Activated CD8-positive, alpha-beta T cell treated with anti-CD3 and anti-CD28 coated beads for 36 hours (primary cell): ENCODE measurements around the gene ITPR2. TPM values are rescaled to one million over a fixed set of nuclear protein-coding genes. Genes with fewer than 3 reads are reported as not detected.

ENCODE experiments used
- ATAC-seq: fragments of 200-7000 bp; cut with Tn5 transposase; one replicate; pipeline ENCODE4 v1.10.0; 2021; ENCODE audit warnings: mild to moderate bottlenecking, moderate library complexity
- CTCF ChIA-PET: fragments of 350-600 bp; sonication (Branson Sonifier 250); formaldehyde crosslinking; loops from one replicate; lab custom pipeline; 2021; ENCODE audit warnings: antibody characterized with exemption; lab: Charles Lee
- POLR2A ChIA-PET: fragments of 350-600 bp; sonication (Branson Sonifier 250); formaldehyde crosslinking; loops from one replicate; lab custom pipeline; 2021; ENCODE audit warnings: antibody characterized with exemption; lab: Charles Lee
- DNase-seq: peaks from one replicate; pipeline ENCODE4 v3.0.0-alpha.2; 2020
- H3K27ac Mint-ChIP-seq: one replicate; pipeline ENCODE4 v1.8.0; 2021; ENCODE audit warnings: mild to moderate bottlenecking, mixed read lengths
- H3K27me3 Mint-ChIP-seq: one replicate; pipeline ENCODE4 v1.8.0; 2021; ENCODE audit warnings: mixed read lengths
- H3K36me3 Mint-ChIP-seq: one replicate; pipeline ENCODE4 v1.8.0; 2021; ENCODE audit warnings: low read depth, mixed read lengths
- H3K4me1 Mint-ChIP-seq: one replicate; pipeline ENCODE4 v1.8.0; 2021; ENCODE audit warnings: low read depth, mixed read lengths
- H3K4me3 Mint-ChIP-seq: one replicate; pipeline ENCODE4 v1.8.0; 2021; ENCODE audit warnings: mild to moderate bottlenecking, moderate library complexity, mixed read lengths
- H3K9me3 Mint-ChIP-seq: one replicate; pipeline ENCODE4 v1.8.0; 2021; ENCODE audit warnings: mixed read lengths
- CTCF ChIP-seq: fragments of 200-600 bp; IDR thresholded peaks from one replicate; pipeline ENCODE4 v1.8.0; 2022; ENCODE audit warnings: antibody characterized with exemption, mild to moderate bottlenecking
- intact Hi-C: fragments of 100-400 bp; cut with micrococcal nuclease; formaldehyde crosslinking; loops from one replicate; pipeline ENCODE4 v1.10.0; 2022
- total RNA-seq, 2 experiments: library from RNA; stranded (reverse); gene quantifications; one replicate each; pipeline ENCODE4 v1.2.3, GENCODE V29; 2021

The ITPR2 gene
- total RNA-seq, 2 experiments from 2014 or later = 38.9 to 41.2 TPM

GRCh38 chr12:26861690-26862089, 28.7 kb upstream of the ITPR2 start:
- POLR2A ChIA-PET = no interaction called here
- no peaks in the 10 kb centered on the region for H3K9me3 Mint-ChIP-seq

GRCh38 chr12:26857465-26858176, 24.6 kb upstream of the ITPR2 start:
- Mint-ChIP-seq H3K27me3 (no peaks in the 10 kb centered on the region), H3K27ac (no peak overlapping the region), H3K36me3 (no peaks in the 10 kb centered on the region), H3K4me1 (no peaks in the 10 kb centered on the region), H3K9me3 (no peaks in the 10 kb centered on the region), H3K4me3 (no peak overlapping the region)
- TF ChIP-seq CTCF = no peak
- POLR2A ChIA-PET = no interaction called here
- CTCF ChIA-PET = interaction anchor here (1.3 to 14.4 kb wide), 3 partner anchors 13 to 28 kb away, joined by 3 to 105 read pairs (median 4); no protein-coding TSS in a partner anchor
- intact Hi-C loops = no loop called here
- ATAC-seq (no peak), DNase-seq (no peak)

More at GRCh38 chr12:26861690-26862089, 28.7 kb upstream of the ITPR2 start:
- DNase-seq (no peak), ATAC-seq (no peak)
- CTCF ChIA-PET = no interaction called here
- no peak for TF ChIP-seq CTCF
- Mint-ChIP-seq H3K4me1 (peaks cover 3% of the 10 kb centered on the region), H3K27ac (no peak overlapping the region), H3K4me3 (no peak overlapping the region), H3K36me3 (no peaks in the 10 kb centered on the region), H3K27me3 (no peaks in the 10 kb centered on the region)
- intact Hi-C loops = no loop called here

GRCh38 chr12:26855337-26855736, 22.3 kb upstream of the ITPR2 start:
- POLR2A ChIA-PET = no interaction called here
- no peak for ATAC-seq
- no peak for TF ChIP-seq CTCF

GRCh38 chr12:26854031-26854390, 21.0 kb upstream of the ITPR2 start:
- Mint-ChIP-seq H3K4me3 (no peak overlapping the region), H3K27me3 (peaks cover 3% of the 10 kb centered on the region), H3K9me3 (no peaks in the 10 kb centered on the region), H3K4me1 (no peaks in the 10 kb centered on the region), H3K27ac (no peak overlapping the region), H3K36me3 (no peaks in the 10 kb centered on the region)
- intact Hi-C loops = no loop called here
- peak; percentile 26 for TF ChIP-seq CTCF
- POLR2A ChIA-PET = no interaction called here
- no peak for DNase-seq
- CTCF ChIA-PET = interaction anchor here (0.8 to 14.4 kb wide), 9 partner anchors 8 to 160 kb away, joined by 3 to 105 read pairs (median 4); partner anchors contain the start of gene TM7SF3
- no peak for ATAC-seq

More at GRCh38 chr12:26855337-26855736, 22.3 kb upstream of the ITPR2 start:
- Mint-ChIP-seq H3K9me3 (no peaks in the 10 kb centered on the region), H3K36me3 (no peaks in the 10 kb centered on the region), H3K4me3 (no peak overlapping the region), H3K27ac (no peak overlapping the region), H3K4me1 (no peaks in the 10 kb centered on the region), H3K27me3 (no peaks in the 10 kb centered on the region)
- intact Hi-C loops = no loop called here
- DNase-seq = no peak
- CTCF ChIA-PET = interaction anchor here (1.0 to 14.4 kb wide), 8 partner anchors 7 to 159 kb away, joined by 3 to 105 read pairs (median 4); partner anchors contain the start of gene TM7SF3
